Measurements from ENCODE around the gene OR2AT4.

DNA sequence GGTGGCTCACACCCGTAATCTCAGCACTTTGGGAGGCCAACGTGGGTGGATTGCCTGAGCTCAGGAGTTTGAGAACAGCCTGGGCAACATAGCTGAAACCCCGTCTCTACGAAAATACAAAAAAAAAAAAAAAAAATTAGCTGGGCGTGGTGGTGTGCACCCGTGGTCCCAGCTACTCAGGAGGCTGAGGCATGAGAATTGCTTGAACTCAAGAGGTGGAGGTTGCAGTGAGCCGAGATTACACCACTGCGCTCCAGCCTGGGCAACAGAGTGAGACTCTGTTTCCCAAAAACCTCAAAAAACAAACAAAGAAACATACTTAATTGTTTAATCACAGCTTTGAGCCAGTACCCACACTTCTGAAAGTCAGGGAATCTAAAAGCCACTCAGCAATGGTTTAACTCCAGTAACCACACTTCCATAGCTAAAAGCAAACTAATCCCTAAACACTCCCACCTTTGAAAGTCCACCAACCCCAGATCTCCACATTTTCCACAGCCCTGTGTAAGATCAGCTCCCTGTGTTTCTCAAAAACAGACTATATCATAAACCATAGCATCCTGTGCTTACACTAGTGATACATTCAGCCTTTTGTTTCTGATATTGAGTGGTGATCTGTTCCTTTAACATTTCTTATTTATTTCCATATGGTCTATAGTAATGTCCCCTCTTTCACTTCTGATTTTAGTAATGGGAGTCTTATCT is 4.9 kb upstream of the OR2AT4 start:
- no peak for TF ChIP-seq CREB1 (IDR thresholded peaks at IDR 0.05; ENCODE audit: low read depth)
- TF ChIP-seq RAD21 (IDR thresholded peaks at IDR 0.05; ENCODE audit: low read depth) = no peak
- TF ChIP-seq EP300 (IDR thresholded peaks at IDR 0.05; ENCODE audit: borderline replicate concordance) = no peak
- TF ChIP-seq, protein P1, sequence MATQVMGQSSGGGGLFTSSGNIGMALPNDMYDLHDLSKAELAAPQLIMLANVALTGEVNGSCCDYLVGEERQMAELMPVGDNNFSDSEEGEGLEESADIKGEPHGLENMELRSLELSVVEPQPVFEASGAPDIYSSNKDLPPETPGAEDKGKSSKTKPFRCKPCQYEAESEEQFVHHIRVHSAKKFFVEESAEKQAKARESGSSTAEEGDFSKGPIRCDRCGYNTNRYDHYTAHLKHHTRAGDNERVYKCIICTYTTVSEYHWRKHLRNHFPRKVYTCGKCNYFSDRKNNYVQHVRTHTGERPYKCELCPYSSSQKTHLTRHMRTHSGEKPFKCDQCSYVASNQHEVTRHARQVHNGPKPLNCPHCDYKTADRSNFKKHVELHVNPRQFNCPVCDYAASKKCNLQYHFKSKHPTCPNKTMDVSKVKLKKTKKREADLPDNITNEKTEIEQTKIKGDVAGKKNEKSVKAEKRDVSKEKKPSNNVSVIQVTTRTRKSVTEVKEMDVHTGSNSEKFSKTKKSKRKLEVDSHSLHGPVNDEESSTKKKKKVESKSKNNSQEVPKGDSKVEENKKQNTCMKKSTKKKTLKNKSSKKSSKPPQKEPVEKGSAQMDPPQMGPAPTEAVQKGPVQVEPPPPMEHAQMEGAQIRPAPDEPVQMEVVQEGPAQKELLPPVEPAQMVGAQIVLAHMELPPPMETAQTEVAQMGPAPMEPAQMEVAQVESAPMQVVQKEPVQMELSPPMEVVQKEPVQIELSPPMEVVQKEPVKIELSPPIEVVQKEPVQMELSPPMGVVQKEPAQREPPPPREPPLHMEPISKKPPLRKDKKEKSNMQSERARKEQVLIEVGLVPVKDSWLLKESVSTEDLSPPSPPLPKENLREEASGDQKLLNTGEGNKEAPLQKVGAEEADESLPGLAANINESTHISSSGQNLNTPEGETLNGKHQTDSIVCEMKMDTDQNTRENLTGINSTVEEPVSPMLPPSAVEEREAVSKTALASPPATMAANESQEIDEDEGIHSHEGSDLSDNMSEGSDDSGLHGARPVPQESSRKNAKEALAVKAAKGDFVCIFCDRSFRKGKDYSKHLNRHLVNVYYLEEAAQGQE (IDR thresholded peaks at IDR 0.05; ENCODE audit: low read depth) = no peak
- no peak for TF ChIP-seq CEBPB (IDR thresholded peaks at IDR 0.05)
- no peak for TF ChIP-seq YY1 (IDR thresholded peaks at IDR 0.05; ENCODE audit: low read depth)
- no peak for TF ChIP-seq FOXM1 (IDR thresholded peaks at IDR 0.05; ENCODE audit: borderline replicate concordance, low read depth)
- TF ChIP-seq TEAD4 (IDR thresholded peaks at IDR 0.05) = no peak
- TF ChIP-seq, protein P2, sequence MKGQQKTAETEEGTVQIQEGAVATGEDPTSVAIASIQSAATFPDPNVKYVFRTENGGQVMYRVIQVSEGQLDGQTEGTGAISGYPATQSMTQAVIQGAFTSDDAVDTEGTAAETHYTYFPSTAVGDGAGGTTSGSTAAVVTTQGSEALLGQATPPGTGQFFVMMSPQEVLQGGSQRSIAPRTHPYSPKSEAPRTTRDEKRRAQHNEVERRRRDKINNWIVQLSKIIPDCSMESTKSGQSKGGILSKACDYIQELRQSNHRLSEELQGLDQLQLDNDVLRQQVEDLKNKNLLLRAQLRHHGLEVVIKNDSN (IDR thresholded peaks at IDR 0.05) = no peak

Data from Ishikawa (cell line).